GM18505 (cell line): ENCODE measurements around the gene TPGS1.

Source experiments
- ATAC-seq: cut with Tn5 transposase; IDR thresholded peaks from one replicate; pipeline ENCODE4 v1.9.1; 2021; ENCODE audit not compliant: unreplicated experiment
- POLR2A ChIP-seq: IDR thresholded peaks from 4 replicates; pipeline ENCODE4 v1.6.1; 2011; ENCODE audit warnings: borderline replicate concordance; ENCODE audit not compliant: insufficient read depth, insufficient read length; ENCODE audit errors: extremely low read depth

The TPGS1 gene

DNA sequence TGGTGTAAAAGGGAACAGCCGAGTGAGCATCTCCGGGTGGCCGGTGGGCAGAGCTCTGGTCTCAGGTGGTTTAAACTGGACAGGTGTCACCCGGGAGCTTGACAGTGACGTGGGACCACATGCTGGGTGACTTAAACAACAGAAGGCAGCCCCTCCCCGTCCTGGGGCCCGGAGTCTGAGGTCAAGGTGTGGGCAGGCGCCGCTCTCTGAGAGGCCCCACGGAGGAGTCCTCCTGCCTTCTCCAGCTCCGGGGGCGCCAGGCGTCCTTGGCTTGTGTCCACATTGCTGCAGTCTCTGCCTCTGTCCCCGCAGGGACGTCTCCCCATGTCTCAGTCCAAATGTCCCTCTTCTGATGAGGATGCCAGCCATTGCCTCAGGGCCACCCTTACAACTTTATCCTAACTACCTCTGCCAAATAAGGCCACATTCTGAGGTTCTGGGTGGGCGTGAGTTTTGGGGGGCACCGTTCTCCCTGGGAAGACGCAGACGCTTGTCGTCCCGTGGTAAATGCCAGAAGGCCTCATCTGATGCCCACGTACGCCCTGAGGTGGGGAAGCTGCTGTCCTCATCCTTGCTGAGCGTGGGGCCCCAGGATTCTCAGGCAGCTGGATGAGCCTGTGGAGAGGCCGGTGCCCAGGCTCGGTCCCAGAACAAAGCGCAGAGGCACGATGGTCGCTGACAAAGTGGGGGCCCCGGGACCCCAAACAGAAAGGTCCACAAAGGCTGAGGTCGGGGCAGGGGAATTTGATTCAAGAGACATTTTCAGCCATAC lies 49.5 kb downstream of the TPGS1 start:
- no peak for TF ChIP-seq POLR2A
- no peak for ATAC-seq

- TF ChIP-seq POLR2A: no peak
- no peak for ATAC-seq
Measured at GRCh38 chr19:558770-559439, 51.6 kb downstream of the TPGS1 start.

- no peak for TF ChIP-seq POLR2A
- ATAC-seq: no peak
Measured at GRCh38 chr19:560121-560520, 52.8 kb downstream of the TPGS1 start.

- no peak for TF ChIP-seq POLR2A
- no peak for ATAC-seq
Measured at GRCh38 chr19:566403-566802, 59.1 kb downstream of the TPGS1 start.

- TF ChIP-seq POLR2A: no peak
- ATAC-seq: no peak
Measured at GRCh38 chr19:566844-567243, 59.5 kb downstream of the TPGS1 start.

DNA sequence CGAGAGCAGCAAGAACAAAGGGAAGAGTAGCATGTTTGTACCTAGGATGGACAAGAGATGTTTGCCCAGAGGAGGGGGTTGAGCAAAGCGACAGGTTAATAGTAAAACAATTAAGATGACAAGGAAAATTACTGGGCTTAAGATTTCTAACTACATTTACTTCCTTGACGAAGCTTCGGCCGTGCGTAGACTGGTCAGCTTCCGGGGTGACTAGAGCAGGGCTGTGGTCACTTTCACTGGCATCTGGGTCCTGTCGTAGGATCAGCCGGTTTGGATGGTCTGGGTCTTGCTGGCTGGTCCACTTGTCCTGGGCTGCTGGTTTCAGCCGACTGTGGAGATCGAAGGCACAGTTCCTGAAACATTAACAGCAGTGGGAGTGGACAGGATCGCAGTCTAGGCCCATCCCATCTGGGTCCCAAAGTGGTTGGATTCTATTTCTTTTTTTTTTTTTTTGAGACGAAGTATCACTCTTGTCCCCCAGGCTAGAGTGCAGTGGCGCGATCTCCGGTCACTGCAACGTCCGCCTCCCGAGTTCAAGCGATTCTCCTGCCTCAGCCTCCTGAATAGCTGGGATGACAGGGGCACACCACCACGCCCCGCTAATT lies 60.1 kb downstream of the TPGS1 start:
- no peak for TF ChIP-seq POLR2A
- no peak for ATAC-seq
